C1 segment of cervical spinal cord (tissue), 14 donors: ENCODE results near the gene ZNF501.
A peak's percentile ranks its signal among the peaks of the same experiment; 100 is the strongest.

Experiments
- DNase-seq, 14 donors: peaks; one replicate each; lab custom pipeline; 2025; lab: John Stamatoyannopoulos, UW

ZNF501 gene

DNA sequence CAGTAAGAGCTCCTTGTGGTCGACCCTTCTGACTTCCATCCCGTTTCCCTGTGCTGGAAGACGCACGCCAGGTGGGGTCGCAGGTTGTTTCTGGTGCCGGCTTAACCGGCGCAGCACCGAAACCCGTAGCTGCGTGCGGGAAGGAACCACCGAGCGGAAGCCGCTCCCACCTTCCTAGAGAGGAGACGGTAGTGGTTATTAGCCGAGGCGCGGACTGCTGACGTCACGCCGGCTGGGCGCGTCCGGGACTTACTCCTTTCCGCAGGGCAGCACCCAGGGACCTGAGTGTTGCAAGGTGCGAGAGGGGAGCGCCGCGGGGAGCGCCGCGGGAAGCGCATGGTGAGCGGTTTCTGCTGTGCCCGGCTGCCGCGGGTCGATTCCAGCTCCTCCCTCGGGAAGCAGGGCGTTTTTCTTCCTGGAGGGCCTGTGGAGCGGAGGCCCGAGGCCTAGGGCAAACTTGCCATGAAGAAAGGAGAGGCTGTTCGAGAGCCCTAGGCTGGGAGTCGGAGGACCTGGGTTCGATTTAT lies at the start of gene ZNF501:
TSS of gene ZNF501 (plus strand) at position 252 of the 527 bp plus-strand sequence. CDS start 4,787 bp downstream, outside the sequence.
- peak; percentile 28 to 88 (median 77) for DNase-seq

DNA sequence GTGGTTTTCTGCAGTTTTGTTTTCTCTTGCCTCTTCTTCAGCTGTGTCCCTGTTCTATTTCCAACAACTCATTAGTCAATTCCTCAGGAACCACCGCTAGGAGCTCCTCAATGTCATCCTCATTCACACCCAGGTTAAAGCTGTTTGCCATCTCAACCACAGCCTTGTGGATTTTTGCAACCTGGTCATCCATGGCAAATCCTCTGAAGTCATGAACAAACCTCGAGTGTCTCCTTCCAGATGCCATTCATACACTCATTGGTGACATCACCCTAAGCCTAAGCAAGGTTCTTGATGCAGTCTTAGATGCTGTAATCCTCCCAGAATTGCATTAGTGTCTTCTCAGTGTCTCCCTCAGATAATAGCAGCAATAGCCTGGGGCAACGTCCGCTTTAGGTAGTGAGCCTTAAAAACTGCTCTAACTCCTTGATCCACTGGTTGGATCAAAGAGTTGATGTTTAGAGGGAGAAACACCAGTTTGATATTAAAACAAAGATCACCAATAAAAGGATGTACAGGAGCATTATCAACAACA lies 48.4 kb upstream of the ZNF501 start:
- DNase-seq: no peak

DNA sequence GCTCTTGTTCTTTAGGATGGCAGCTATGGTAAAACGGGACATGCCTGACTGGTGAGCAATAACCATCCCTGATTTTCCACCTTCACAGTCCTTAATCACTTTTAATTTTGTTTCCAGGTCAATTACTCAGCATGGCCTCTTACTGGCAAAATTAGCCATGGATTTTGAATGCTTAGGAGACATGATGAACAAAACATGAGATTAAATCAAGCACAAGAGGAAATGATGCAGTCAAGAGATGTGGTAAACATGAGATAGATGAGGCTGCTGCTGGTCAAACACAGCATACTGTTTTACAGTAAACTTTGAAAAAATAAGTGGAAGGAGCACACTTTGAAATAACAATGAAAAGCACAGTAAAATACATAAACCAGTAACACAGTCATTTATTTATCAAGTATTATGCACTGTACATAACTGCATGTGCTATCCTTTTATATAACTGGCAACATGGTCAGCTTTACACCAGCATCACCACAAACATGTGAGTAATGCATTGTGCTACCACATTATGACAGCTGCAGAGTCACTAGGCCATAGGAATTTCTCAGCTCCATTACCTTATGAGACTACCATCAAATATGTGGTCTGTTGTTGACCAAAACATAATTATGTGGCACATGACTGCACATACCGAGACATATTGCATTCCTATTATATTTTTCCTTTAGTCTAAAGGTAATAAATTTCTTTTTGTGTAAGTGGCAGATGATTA lies 47.1 kb upstream of the ZNF501 start:
- DNase-seq: no peak

DNA sequence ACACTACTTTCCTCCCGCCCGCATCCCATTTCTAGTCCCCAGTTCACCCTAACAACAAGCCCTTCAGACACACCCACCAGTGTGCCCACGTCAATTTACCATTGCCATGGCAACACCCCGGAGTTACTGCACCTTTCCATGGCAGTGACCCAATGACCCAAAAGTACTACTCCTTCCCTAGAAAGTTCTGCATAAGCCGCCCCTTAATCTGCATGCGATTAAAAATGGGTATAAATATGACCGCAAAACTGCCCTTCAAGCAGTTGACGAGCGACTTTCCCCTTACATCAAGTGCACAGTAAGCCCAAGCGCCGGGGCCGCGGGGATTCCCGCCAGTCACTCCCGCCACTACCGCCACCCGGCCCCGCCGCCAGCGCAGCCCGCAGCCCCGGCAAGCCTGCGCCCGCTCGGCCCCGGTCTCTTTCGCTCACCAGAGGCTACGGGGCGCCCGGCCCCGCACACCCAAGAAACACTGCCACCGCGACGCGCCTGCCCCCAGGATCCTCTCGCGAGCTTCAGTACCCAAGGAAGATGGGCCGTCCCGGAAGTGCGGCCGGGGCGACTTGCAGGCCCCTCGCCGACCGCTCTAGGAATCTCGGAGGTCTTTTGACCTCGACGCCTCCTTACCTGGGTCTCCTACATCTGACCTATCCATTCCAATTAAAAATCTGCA lies 44.2 kb upstream of the ZNF501 start:
- peak in 12 of 14 donors; percentile 4 to 83 (median 25) for DNase-seq

DNA sequence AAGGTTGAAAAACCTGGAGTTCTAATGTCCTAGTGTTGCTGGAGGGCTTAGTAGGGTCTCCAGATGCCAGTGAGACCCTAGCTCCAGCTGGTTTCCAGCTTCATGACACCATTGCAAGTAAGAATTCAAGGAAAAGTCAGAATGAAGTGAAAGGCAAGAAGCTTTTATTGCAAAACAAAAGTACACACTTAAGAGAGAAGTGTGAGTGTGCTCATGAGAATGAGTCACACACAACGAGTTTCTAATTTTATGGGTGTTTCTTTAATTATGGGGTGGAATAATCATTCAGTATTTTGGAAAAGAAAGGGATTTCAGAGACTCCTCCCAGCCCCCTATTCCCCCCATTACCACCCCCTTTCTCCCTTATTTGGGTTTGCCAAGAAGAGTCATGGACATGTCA lies 41.5 kb upstream of the ZNF501 start:
- no peak for DNase-seq

DNA sequence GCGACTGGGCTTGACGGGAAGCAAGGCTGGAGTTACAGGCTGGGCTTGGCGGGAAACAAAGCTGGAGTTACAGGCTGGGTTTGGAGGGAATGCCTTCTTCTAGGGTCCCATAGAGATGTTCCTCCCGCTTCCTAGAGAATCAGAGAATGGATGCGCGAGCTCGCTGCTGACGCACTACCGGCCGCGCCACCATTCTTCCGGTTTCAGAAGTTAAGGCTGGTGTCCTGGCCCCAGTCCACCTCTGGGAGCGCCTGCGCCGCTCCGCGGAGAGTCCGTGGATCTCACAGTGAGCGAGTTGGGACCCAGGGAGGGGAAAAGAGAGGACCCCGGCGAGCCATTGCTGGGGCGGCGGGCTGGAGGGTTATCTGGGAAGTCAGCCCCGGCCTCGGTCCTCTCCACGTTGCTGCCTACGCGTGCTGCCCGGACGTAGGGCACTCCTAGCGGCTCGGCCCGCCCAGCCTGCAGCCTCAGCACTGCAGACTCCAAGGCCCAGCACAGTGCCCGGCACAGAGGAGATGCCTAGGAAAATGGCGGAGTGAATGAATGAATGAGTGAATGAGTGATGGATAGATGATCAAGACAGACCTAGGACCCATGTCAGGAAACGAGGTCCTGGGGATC lies 16.9 kb upstream of the ZNF501 start, which contains the start of gene ZNF502:
TSS of gene ZNF502 (plus strand) at position 206 of the 621 bp plus-strand sequence. CDS start 7,602 bp downstream, outside the sequence.
- peak; percentile 9 to 89 (median 82) for DNase-seq

DNA sequence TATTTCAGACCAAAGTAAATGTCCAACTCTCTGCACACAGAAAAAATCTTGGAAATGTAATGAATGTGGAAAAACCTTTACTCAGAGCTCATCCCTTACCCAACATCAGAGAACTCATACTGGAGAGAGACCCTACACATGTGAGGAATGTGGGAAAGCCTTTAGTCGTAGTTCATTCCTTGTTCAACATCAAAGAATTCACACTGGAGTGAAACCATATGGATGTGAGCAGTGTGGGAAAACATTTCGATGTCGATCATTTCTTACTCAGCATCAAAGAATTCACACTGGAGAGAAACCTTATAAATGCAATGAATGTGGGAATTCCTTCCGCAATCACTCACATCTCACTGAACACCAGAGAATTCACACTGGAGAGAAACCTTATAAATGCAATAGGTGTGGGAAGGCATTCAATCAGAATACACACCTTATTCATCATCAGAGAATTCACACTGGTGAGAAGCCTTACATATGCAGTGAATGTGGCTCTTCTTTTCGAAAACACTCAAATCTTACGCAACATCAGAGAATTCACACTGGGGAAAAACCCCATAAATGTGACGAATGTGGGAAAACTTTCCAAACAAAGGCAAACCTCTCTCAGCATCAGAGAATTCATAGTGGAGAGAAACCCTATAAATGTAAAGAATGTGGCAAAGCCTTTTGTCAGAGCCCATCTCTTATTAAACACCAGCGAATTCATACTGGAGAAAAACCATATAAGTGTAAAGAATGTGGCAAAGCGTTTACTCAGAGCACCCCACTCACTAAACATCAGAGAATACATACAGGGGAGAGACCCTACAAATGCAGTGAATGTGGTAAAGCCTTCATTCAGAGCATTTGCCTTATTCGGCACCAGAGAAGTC lies 8.0 kb upstream of the ZNF501 start:
- no peak for DNase-seq

DNA sequence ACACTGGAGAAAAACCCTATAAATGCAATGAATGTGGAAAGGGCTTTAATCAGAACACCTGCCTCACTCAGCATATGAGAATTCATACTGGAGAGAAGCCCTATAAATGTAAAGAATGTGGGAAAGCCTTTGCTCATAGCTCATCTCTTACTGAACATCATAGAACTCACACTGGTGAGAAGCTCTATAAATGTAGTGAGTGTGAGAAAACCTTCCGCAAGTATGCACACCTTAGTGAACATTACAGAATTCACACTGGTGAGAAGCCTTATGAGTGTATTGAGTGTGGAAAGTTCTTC lies 7.4 kb upstream of the ZNF501 start:
- no peak for DNase-seq

DNA sequence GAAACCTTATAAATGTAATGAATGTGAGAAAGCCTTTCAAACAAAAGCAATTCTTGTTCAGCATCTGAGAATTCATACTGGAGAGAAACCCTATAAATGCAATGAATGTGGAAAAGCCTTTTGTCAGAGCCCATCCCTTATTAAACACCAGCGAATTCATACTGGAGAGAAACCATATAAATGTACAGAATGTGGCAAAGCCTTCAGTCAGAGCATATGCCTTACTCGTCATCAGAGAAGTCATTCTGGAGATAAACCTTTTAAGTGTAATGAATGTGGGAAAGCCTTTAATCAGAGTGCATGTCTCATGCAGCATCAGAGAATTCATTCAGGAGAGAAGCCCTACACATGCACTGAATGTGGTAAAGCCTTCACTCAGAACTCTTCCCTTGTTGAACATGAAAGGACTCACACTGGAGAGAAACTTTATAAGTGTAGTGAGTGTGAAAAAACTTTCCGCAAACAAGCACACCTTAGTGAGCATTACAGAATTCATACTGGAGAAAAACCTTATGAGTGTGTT lies 5.3 kb downstream of the ZNF501 start:
- no peak for DNase-seq

DNA sequence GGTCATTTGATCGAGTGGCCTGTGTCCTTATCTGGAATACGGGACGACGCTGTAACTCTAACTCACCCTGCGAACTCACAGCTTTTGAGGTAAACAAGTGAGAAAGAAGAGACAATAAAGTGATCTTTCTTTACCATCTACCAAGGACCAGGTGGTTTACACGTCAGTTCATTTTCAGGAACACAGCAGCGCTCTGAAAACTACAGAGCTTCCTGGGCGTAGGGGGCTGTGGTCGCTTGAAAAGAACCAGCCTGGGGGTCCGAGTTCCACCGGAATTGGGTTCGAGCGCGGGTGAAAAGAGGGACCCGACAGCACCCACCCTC lies 31.6 kb downstream of the ZNF501 start:
- no peak for DNase-seq

DNA sequence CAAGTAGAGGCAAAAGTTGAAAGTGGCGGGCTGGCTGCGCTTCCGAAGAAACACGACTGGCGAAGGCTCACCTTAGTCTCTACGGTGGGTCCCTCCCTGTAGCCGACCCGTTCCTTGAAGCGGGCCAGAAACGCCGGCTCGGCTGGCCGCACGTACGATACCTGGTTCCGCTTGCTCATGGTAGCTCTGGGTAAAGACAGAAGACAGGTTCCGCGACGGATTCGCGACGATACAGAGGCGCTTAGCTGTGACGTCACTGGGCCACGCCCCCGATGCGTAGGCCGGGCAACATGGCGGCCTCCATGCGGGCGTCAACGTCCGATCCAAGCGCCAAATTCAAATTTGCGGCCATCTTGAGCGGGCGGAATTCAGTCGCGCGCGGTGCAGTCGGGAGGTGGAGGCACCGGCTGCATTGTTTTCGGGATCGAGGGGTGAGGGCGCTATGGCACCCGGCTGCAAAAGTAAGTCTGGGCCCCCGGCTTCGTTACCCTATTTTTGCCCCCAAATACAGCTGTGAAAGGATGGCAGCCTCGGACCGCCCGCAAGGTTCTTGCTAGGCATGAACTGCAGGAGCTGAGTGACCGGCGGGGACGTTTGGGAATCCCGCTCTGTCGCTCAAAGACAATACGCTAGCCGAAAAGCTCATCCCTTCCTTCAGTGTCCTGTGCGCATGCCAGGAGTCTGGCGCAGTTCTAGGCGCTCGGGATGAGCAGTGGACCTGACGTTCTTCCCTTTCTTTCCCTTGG lies 32.2 kb downstream of the ZNF501 start, which contains the start of the genes KIAA1143 and KIF15:
TSS of gene KIAA1143 (minus strand) at position 196 of the 746 bp plus-strand sequence. CDS start at position 179, 17 bp downstream.
TSS of gene KIF15 (plus strand) at position 371 of the 746 bp plus-strand sequence. CDS start at position 443, 72 bp downstream.
- peak; percentile 38 to 92 (median 87) for DNase-seq

DNA sequence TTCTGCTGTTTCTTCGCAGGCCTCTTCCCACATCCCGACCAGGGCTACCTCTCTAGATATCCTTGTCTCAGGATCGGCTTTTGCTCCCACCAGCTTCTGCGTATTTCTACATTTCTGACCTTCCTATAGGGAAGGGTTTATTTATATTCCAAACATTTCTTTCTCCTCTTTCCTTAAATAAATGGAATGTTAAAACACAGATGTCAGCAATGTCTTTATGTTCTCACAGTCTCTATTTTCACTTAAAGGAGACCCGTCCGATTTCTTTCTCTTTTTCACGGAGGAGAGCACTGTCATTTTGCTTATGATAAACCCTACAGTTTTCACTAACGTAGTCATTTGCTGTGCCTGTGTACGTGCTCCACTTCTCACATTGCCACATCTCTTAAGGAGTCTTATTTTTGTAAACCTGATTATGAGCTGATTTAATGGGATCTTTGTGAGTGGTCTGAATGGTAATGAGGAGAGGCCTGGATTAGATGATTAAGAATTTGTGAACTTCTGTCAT lies 32.8 kb downstream of the ZNF501 start:
- no peak for DNase-seq

DNA sequence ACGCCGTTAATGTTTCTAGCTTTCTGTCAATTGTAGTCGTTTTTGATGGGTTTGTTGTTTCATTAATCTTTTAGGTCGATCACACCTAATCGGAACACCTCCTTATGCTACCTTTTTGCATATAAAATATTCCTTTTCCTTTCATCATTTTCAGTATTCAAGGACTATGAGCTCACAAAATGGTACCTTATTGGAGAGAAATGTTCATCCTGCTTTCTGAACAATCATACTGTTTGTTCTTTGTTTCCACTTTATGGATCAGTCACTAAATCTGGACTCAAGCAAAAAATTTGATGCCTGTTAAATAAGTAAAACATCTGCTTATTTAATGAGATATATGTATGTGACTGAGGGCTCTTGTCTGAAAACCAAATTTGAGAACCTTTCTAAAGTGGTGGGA lies 33.3 kb downstream of the ZNF501 start:
- DNase-seq: no peak

DNA sequence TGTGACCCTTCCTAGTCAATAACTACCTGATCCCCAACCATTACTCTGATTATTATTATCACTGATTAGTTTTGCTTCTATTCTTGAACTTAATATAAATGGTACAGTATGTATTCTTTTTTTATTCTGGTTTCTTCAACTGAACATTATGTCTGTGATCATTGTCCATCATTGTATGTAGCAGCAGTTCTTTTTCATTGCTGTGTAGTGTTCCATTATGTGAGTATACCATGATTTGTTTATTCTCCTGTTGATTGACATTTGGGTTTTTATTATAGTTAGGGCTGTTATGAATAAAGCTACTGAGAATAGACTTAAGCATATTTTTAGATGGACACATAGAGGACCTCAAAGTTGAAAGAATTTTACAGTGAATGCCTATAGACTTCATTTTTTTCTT lies 34.8 kb downstream of the ZNF501 start:
- DNase-seq: no peak

DNA sequence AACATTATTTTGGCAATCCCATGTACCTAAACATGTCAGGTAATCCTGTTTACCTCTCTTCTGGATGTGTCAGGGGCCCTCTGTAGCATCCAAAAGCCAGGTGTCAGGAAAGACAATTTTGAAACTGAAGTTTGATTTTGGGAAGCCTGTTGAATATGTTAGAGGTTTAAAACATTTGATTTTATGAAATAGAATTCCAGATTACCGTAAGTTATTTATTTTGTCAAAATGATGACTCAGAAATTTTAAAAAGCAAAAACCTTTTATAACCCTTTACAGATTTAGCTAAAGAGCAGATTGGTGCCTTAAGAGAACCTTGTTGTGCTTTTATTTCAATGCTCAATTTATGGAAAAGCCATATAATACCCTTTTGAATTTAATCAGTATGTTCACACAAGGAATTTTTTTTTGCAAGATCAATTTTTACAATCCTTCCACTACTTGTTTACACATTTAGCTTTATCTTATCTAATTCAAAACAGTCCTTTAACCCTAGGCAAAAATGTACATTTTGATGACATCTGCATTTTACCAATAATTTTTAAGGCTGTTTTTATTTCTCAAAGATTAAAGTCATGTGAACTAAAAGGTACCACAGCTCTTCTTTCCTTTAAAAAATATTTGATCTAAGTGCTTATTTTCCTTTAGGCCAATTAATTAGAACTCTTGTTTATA lies 42.1 kb downstream of the ZNF501 start:
- no peak for DNase-seq

DNA sequence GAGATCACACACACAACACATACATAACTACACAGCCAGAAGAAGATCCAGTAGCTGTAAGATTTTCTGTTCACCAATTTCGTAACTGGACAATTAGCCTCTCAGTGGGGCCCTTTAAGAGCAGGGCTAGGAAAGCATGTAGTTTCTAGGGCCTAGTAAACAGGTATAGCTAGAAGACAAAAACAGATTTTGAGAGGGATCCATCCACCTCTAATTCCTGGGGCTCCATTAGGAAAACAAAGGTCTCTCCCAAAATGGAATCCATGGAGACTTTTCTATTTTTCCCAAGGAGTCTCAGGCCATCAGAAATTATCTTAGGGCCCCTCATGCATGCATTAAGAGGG lies 42.6 kb downstream of the ZNF501 start:
- DNase-seq: no peak

DNA sequence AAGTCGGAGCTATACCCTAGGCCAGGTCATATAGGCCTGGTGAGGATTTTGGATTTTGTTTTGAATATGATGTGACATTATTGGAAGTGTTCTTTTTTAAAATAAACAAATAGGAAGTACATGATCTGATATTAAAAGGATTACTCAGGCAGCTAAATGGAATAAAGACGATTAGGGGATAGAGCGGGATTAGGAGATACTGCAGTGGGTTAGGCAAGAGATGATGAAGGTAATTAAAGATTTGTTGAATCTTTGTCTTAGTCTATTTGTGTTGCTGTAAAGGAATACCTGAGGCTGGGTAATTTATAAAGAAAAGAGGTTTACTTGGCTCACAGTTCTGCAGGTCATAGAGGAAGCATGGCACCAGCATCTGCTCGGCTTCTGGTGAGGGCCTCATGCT lies 53.5 kb downstream of the ZNF501 start:
- no peak for DNase-seq
